ENCODE measurements around the gene GRID2IP. TPM values are rescaled to one million over a fixed set of nuclear protein-coding genes. Genes with fewer than 3 reads are reported as not detected.

Gene GRID2IP
- total RNA-seq, 1 donor from 2014 or later: 1.5 TPM

GRCh38 chr7:6501586-6502564 is 49.4 kb downstream of the GRID2IP start:
- H3K4me1 Mint-ChIP-seq: peaks cover 8% of the 10 kb centered on the region
- H3K27ac Mint-ChIP-seq: no peak overlapping the region
- no peaks in the 10 kb centered on the region for H3K36me3 Mint-ChIP-seq
- DNase-seq (ENCODE audit: low spot score in 2 of 2, unreplicated experiment in 2 of 2): no peak
- H3K9me3 Mint-ChIP-seq: no peaks in the 10 kb centered on the region
- H3K4me3 Mint-ChIP-seq: no peak overlapping the region
- H3K27me3 Mint-ChIP-seq (ENCODE audit: low read depth): peaks cover 33% of the 10 kb centered on the region
- no peak for TF ChIP-seq CTCF (IDR thresholded peaks at IDR 0.05; ENCODE audit: unreplicated experiment)

- Mint-ChIP-seq H3K27ac (no peak overlapping the region), H3K4me3 (no peak overlapping the region), H3K9me3 (no peaks in the 10 kb centered on the region), H3K36me3 (no peaks in the 10 kb centered on the region), H3K4me1 (peaks cover 1% of the 10 kb centered on the region), H3K27me3 (ENCODE audit: low read depth) (peaks cover 23% of the 10 kb centered on the region)
- DNase-seq (ENCODE audit: low spot score in 2 of 2, unreplicated experiment in 2 of 2): no peak
- no peak for TF ChIP-seq CTCF (IDR thresholded peaks at IDR 0.05; ENCODE audit: unreplicated experiment)
Observed at GRCh38 chr7:6500691-6501090, 50.6 kb downstream of the GRID2IP start.

- peaks cover 5% of the 10 kb centered on the region for H3K27me3 Mint-ChIP-seq (ENCODE audit: low read depth)
- no peaks in the 10 kb centered on the region for H3K36me3 Mint-ChIP-seq
- no peak for DNase-seq (ENCODE audit: low spot score in 2 of 2, unreplicated experiment in 2 of 2)
- H3K9me3 Mint-ChIP-seq: no peaks in the 10 kb centered on the region
- no peak overlapping the region for H3K4me3 Mint-ChIP-seq
- no peak for TF ChIP-seq CTCF (IDR thresholded peaks at IDR 0.05; ENCODE audit: unreplicated experiment)
- H3K4me1 Mint-ChIP-seq: no peaks in the 10 kb centered on the region
- no peak overlapping the region for H3K27ac Mint-ChIP-seq
Observed at GRCh38 chr7:6497994-6498393, 53.3 kb downstream of the GRID2IP start.

- H3K36me3 Mint-ChIP-seq: no peaks in the 10 kb centered on the region
- no peaks in the 10 kb centered on the region for H3K4me1 Mint-ChIP-seq
- no peak overlapping the region for H3K27ac Mint-ChIP-seq
- no peaks in the 10 kb centered on the region for H3K9me3 Mint-ChIP-seq
- no peak overlapping the region for H3K4me3 Mint-ChIP-seq
- no peak for DNase-seq (ENCODE audit: low spot score in 2 of 2, unreplicated experiment in 2 of 2)
- peaks cover 1% of the 10 kb centered on the region for H3K27me3 Mint-ChIP-seq (ENCODE audit: low read depth)
- TF ChIP-seq CTCF (IDR thresholded peaks at IDR 0.05; ENCODE audit: unreplicated experiment): no peak
Observed at GRCh38 chr7:6497637-6497905, 53.7 kb downstream of the GRID2IP start.

- no peaks in the 10 kb centered on the region for H3K36me3 Mint-ChIP-seq
- H3K4me3 Mint-ChIP-seq: no peak overlapping the region
- no peaks in the 10 kb centered on the region for H3K27me3 Mint-ChIP-seq (ENCODE audit: low read depth)
- TF ChIP-seq CTCF (IDR thresholded peaks at IDR 0.05; ENCODE audit: unreplicated experiment): no peak
- no peak overlapping the region for H3K27ac Mint-ChIP-seq
- no peaks in the 10 kb centered on the region for H3K4me1 Mint-ChIP-seq
- H3K9me3 Mint-ChIP-seq: no peaks in the 10 kb centered on the region
- DNase-seq (ENCODE audit: low spot score in 2 of 2, unreplicated experiment in 2 of 2): no peak
Observed at GRCh38 chr7:6496842-6497636, 54.2 kb downstream of the GRID2IP start.

Data from mesothelial cell of epicardium (in vitro differentiated cells).